SH-SY5Y (cell line): ENCODE results near the gene LRRC31.

Experiments used
- GATA2 ChIP-seq: IDR thresholded peaks from 2 replicates; pipeline ENCODE4 v1.6.1; 2011; ENCODE audit warnings: mild to moderate bottlenecking, low read depth, low read length
- GATA3 ChIP-seq: IDR thresholded peaks from 2 replicates; pipeline ENCODE4 v1.6.1; 2011; ENCODE audit warnings: low read depth, mild to moderate bottlenecking, low read length, moderate library complexity

Gene LRRC31

DNA sequence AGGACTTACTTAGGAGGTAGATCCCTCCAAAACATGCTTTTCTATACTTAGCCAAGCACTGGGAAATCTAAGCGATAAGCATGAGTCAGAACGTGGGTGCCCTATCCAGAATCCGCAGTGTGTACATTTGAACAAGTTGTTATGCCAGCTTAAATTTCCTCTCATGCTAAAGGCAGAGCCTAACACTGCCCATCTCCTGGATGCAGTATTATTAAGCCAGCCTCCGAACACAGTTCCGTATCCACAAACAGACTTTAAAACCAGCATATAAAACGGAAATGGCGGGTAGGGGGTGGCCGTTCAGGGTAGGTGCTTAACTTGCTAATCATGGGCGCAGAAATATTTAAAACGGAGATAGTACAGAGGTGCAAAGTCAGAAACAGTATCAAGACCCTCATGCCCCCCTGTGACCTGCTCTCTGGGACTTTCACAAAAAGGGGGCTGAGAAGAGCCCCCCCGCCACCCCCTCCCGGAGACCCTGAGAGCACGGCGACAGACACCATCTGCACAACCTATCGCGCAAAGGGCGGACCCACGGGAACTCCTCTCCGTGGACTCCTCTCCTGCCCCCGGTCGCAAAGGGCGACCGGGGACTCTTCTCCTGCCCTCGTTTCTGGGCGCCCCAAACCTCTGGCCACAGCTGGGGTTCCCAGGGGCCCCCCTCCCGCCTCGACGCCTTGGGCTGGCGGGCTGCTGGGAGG lies 58.0 kb downstream of the LRRC31 start:
- no peak for TF ChIP-seq GATA3
- peak; percentile 31; the same call in 1 of the 2 replicates for TF ChIP-seq GATA2

DNA sequence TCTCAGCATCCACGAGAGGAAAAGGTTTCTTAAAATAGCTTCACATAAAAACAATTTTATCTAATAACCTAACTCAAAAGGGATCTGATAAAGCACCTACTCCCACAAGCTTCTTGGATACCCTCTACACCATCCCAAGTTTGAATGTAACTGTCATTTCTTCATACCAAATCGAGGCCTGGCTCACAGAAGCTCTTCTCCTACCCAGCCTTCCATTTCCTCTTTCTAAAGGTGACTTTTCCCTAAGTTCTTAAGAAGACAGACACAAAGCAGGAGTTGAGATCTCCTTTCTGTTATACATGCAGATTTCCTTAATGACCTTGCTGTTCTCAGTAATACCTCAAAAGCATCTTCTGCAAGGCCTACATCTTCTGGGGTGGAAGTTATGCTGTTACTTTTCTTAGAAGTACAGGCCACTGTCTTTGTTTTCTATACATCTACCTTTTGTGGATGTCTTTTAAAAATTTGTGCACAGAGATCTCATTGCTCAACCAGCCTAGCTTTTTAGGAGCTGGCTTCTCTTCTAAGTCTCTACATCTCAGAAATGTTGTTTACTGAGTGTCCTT lies 60.4 kb downstream of the LRRC31 start:
- TF ChIP-seq GATA2, result no peak
- TF ChIP-seq GATA3, result no peak

DNA sequence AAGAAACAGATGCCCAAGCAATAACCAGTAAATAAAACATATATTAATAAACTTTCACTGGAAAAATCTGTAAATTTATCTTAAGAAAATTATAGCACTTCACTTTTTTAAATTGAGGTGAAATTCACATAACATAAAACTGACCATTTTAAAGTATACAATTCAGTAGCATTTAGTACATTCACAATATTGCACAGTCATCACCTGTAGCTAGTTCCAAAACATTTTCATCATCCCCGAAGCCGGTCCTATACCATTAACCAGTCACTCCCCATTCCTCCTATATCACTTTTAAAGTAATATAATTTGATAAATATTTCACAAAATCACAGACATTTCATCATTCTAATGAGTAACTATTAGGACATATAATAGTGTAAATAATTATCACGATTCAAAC lies 65.1 kb downstream of the LRRC31 start:
- TF ChIP-seq GATA2 (no peak), GATA3 (no peak)

DNA sequence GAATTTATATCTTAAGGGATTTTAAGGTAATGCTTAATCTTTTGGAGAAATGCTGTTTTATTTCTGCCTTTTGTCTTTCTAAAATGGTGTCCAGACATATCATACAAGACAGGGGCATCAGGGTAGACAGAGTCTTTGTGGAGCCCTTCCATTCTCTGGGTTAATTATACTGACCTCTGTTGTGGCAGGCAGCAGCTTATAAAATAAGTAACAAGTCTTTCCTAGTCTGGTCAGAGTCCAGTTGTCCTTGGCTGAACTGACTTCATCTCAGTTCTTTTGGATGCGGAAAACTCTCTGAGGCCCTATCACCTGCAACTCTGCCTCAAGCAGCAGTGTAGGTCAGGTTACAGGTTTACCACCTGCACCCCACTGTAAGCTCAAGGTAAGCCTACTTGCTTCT lies 77.4 kb downstream of the LRRC31 start:
- TF ChIP-seq GATA3 (no peak), GATA2 (no peak)

DNA sequence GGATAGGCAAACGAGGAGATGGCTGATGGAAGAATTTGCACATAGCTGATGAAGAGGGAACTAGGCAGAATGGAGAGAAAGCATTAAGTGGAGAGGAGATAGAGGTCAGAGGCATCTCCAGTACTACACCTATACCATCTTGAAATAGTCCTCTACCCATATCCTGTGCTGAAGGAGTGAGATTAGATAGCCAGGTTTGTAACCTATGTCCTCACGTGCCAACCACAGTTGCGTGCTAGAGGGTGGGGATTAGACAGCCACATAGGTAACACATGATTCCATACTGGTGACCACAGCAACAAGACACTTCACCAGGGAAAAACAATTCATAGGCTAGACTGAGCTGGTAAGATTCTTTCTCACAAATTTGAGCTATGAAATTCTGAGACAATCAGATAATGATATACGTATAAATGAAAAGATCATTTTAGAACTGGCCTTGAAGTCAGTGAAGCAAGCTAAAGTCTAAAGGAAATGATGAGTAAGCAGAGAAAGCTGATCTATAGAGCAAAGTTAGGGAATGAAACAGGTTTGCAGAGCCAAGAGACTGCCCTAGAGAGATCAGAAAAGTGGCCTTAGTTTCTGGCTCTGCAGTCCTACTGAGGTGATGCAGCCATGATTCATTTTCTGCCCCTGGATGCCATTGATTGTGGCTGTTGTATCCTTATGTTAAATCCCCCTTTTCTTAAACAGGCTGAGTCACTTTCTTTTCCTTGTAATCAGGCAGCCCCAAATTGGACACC lies 78.9 kb downstream of the LRRC31 start:
- TF ChIP-seq GATA3, result no peak
- TF ChIP-seq GATA2, result no peak

DNA sequence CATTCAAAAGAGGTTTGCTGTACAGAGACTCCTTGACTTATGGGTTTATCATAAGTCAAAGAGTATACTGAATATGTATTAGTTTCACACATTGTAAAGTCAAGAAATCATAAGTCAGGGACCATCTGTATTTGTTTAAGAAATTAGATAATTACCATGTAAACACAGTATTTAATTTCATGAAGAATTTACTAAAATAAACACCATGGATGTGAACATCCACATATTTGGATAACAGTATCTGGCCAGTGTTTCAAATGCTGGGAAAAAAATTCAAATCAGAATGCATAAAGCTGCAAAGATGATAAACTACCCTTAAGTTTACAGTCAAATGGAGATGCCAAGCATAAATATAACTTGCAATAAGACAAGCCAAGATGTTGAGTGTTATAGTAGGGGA lies 79.5 kb downstream of the LRRC31 start:
- no peak for TF ChIP-seq GATA3
- TF ChIP-seq GATA2, result no peak
